ENCODE results near the gene OCRL.

DNA sequence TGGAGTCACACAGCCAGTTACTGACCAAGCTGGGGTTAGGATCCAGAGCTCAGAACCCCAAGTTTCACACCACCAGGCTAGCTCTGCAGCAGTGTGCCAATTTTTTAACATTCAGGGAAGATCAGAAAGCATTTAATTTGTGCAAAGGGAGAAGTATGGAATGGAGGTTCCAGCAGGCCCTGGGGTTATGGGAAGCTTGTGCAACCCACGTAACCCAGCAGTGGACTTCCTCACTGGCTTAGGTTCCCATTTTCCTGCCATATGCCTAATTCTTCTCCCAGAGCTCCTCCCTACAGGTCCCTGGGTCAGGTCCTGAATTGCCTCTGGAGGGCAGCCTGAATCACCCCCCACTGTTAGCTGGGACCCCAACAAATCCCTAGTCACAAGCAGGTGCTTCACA lies 100.7 kb downstream of the OCRL start:
- TF ChIP-seq GATA3 (IDR thresholded peaks at IDR 0.05; ENCODE audit: low read depth, low read length) (no peak), GATA2 (IDR thresholded peaks at IDR 0.05; ENCODE audit: low read depth, low read length) (no peak)
